OCI-LY3 (cell line): ENCODE data around the gene OPTC.

ENCODE experiments used
- H2AFZ ChIP-seq: fragments of 200-600, 300-600 bp; shearing (Covaris generic); 2 replicates; pipeline ENCODE4 v1.6.0; 2014; ENCODE audit warnings: antibody characterized with exemption, low read depth, low read length
- H3K27ac ChIP-seq: fragments of 200-600, 300-600 bp; sonication (generic); 2 replicates; pipeline ENCODE4 v1.5.1; 2014; ENCODE audit warnings: mild to moderate bottlenecking, low read length, moderate library complexity, mixed read lengths
- H3K27me3 ChIP-seq: fragments of 200-600, 300-600 bp; sonication (generic); 2 replicates; pipeline ENCODE4 v1.6.1; 2014; ENCODE audit warnings: low read depth, low read length, mixed read lengths
- H3K36me3 ChIP-seq: fragments of 200-600, 300-600 bp; sonication (generic); replicated peaks from 2 replicates; pipeline ENCODE3; 2014; ENCODE audit warnings: low read depth, low read length, mixed read lengths
- H3K4me1 ChIP-seq: fragments of 300-600, 200-600 bp; sonication (generic); 2 replicates; pipeline ENCODE4 v1.6.1; 2014; ENCODE audit warnings: low read length, mixed read lengths
- H3K4me2 ChIP-seq: fragments of 200-600, 300-600 bp; sonication (generic); 2 replicates; pipeline ENCODE4 v1.6.1; 2014; ENCODE audit warnings: low read length, mixed read lengths
- H3K4me3 ChIP-seq: fragments of 300-600, 200-600 bp; sonication (generic); 2 replicates; pipeline ENCODE4 v1.5.1; 2014; ENCODE audit warnings: antibody characterized with exemption, mild to moderate bottlenecking, low read length, moderate library complexity
- H3K79me2 ChIP-seq: fragments of 300-600, 200-600 bp; shearing (Covaris generic); 2 replicates; pipeline ENCODE4 v1.6.1; 2014; ENCODE audit warnings: mild to moderate bottlenecking, low read length, mixed read lengths
- H3K9ac ChIP-seq: fragments of 300-600, 200-600 bp; shearing (Covaris generic); 2 replicates; pipeline ENCODE4 v1.6.0; 2014; ENCODE audit warnings: mild to moderate bottlenecking, low read length, moderate library complexity
- H3K9me3 ChIP-seq: fragments of 200-600, 300-600 bp; shearing (Covaris generic); 2 replicates; pipeline ENCODE4 v1.6.1; 2014; ENCODE audit warnings: low read length, mixed read lengths; ENCODE audit not compliant: insufficient read depth
- H4K20me1 ChIP-seq: fragments of 200-600, 300-600 bp; sonication (generic); 2 replicates; pipeline ENCODE4 v1.6.1; 2016; ENCODE audit warnings: low read length, mixed read lengths; ENCODE audit not compliant: insufficient read depth
- CTCF ChIP-seq: fragments of 200-600, 300-600 bp; sonication (generic); IDR thresholded peaks from 2 replicates; pipeline ENCODE4 v1.5.1; 2014; ENCODE audit warnings: antibody characterized with exemption, low read length, low read depth
- EZH2phosphoT487 ChIP-seq: fragments of 200-600 bp; shearing (Covaris generic); IDR thresholded peaks from 2 replicates; pipeline ENCODE4 v1.6.1; 2018; ENCODE audit warnings: antibody characterized with exemption, mixed run types, low read depth

OPTC gene

GRCh38 chr1:203468326-203468725 is 25.6 kb upstream of the OPTC start:
- no peaks in the 10 kb centered on the region for H4K20me1 ChIP-seq
- peaks cover 4% of the 10 kb centered on the region for H3K4me1 ChIP-seq
- H3K9ac ChIP-seq, result no peak overlapping the region
- H3K36me3 ChIP-seq, result no peaks in the 10 kb centered on the region
- TF ChIP-seq EZH2phosphoT487 (no peak), CTCF (no peak)
- H2AFZ ChIP-seq, result no peak overlapping the region
- H3K4me2 ChIP-seq, result no peak overlapping the region
- H3K27ac ChIP-seq, result no peak overlapping the region
- H3K79me2 ChIP-seq, result no peaks in the 10 kb centered on the region
- no peak overlapping the region for H3K4me3 ChIP-seq
- H3K27me3 ChIP-seq, result peaks cover 9% of the 10 kb centered on the region
- H3K9me3 ChIP-seq, result no peaks in the 10 kb centered on the region

DNA sequence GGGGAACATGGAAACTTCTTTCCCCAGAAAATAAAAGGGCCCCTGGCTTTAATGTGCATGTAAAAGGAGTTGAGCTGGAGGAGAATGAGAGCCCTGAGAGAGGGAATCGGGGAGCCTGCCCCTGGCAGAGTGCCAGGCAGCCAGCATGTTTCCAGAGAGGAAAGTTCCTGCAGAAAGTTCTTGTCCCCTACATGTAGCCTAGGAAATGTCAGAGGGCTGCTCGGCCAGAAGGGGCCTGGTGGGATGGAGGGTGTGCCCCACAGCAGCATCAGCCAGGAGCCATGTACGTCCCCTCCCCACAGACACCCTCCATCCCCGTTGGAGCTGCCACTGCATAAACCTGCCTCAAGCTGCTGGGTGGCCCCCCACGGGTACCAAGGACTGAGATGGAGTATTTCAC is 23.7 kb upstream of the OPTC start:
- no peaks in the 10 kb centered on the region for H3K4me1 ChIP-seq
- no peaks in the 10 kb centered on the region for H3K36me3 ChIP-seq
- H2AFZ ChIP-seq, result no peak overlapping the region
- no peak overlapping the region for H3K4me3 ChIP-seq
- H3K27me3 ChIP-seq, result peaks cover 14% of the 10 kb centered on the region
- no peaks in the 10 kb centered on the region for H3K9me3 ChIP-seq
- no peak overlapping the region for H3K4me2 ChIP-seq
- H3K27ac ChIP-seq, result no peak overlapping the region
- no peaks in the 10 kb centered on the region for H3K79me2 ChIP-seq
- TF ChIP-seq EZH2phosphoT487 (no peak), CTCF (no peak)
- no peaks in the 10 kb centered on the region for H4K20me1 ChIP-seq
- H3K9ac ChIP-seq, result no peak overlapping the region

DNA sequence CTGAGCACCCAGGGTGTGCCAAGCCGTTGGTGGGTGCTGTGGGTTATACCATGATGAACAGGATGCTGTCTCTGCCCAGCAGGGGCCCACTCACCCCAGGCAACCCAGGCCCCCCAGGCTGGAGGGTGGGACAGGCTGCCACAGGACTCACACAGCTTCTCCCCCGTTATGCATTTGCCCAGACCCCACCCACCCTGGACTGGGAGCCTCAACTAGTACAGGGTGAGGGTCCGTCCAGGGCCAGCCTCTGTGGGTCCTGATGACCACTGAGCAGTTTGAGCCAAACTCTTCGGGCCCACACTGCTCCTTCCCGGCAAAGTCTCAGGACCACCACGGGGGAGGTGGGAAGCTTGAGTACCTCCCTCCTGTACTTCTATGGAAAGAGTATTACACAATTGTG is 22.1 kb upstream of the OPTC start:
- Histone ChIP-seq H3K4me2 (no peak overlapping the region), H4K20me1 (no peaks in the 10 kb centered on the region), H3K4me1 (peaks cover under 1% of the 10 kb centered on the region; the same call in 1 of the 2 replicates), H3K4me3 (no peak overlapping the region), H3K9me3 (no peaks in the 10 kb centered on the region), H3K79me2 (no peaks in the 10 kb centered on the region), H3K36me3 (no peaks in the 10 kb centered on the region), H3K27me3 (peaks cover 29% of the 10 kb centered on the region), H3K27ac (no peak overlapping the region), H2AFZ (no peak overlapping the region), H3K9ac (no peak overlapping the region)
- no peak for TF ChIP-seq CTCF
- TF ChIP-seq EZH2phosphoT487, result no peak

DNA sequence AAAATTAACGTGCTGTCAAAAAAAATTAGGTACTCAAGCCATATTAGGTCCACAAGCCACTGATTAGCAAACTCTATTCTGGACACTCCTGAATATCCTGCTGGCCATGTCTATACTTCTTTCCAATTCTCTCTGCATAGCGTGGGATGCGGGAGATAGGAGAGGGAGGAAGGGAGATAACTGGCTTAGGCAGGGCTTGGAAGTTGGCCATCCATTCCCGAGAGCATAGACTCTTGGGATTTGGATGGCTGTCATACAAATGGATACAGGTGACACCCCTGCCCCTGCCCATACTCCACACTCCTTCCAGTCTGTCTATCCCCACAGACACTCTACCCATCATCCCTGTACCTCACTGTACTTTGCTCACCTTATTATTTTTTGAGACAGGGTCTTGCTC is 20.7 kb upstream of the OPTC start:
- no peak overlapping the region for H2AFZ ChIP-seq
- no peak overlapping the region for H3K4me2 ChIP-seq
- H4K20me1 ChIP-seq, result no peaks in the 10 kb centered on the region
- peaks cover 15% of the 10 kb centered on the region for H3K4me1 ChIP-seq
- H3K36me3 ChIP-seq, result no peaks in the 10 kb centered on the region
- H3K9me3 ChIP-seq, result no peaks in the 10 kb centered on the region
- H3K27me3 ChIP-seq, result peaks cover 31% of the 10 kb centered on the region
- no peak overlapping the region for H3K9ac ChIP-seq
- H3K79me2 ChIP-seq, result no peaks in the 10 kb centered on the region
- H3K27ac ChIP-seq, result no peak overlapping the region
- no peak for TF ChIP-seq CTCF
- no peak for TF ChIP-seq EZH2phosphoT487
- no peak overlapping the region for H3K4me3 ChIP-seq
